HEK293T (cell line): ENCODE data around the gene IL2RA.

Experiments
- CTCF ChIA-PET: fragments of 350-600 bp; formaldehyde crosslinking; extraction: SDS; loops from one replicate; lab custom pipeline; 2021; ENCODE audit warnings: antibody characterized with exemption, inconsistent platforms; lab: Yijun Ruan, JAX
- POLR2A ChIA-PET: fragments of 350-600 bp; formaldehyde crosslinking; extraction: SDS; loops from one replicate; lab custom pipeline; 2020; ENCODE audit warnings: antibody characterized with exemption, inconsistent platforms; lab: Yijun Ruan, JAX
- DNase-seq: peaks from one replicate; pipeline ENCODE4 v3.0.0; 2012; ENCODE audit warnings: mixed read lengths; ENCODE audit errors: extremely low spot score
- ARNT ChIP-seq: fragments of 450-650 bp; IDR thresholded peaks from 2 replicates; pipeline ENCODE4 v1.6.1; 2017; ENCODE audit warnings: mild to moderate bottlenecking
- BHLHE40 ChIP-seq: fragments of 450-650 bp; IDR thresholded peaks from 2 replicates; pipeline ENCODE4 v1.6.1; 2016; ENCODE audit warnings: mild to moderate bottlenecking, moderate library complexity, borderline replicate concordance
- CTBP1 ChIP-seq: fragments of 450-650 bp; IDR thresholded peaks from 2 replicates; pipeline ENCODE4 v1.6.1; 2016; ENCODE audit warnings: borderline replicate concordance
- ELF4 ChIP-seq: fragments of 450-650 bp; IDR thresholded peaks from 2 replicates; pipeline ENCODE4 v1.6.1; 2017; ENCODE audit warnings: antibody characterized with exemption
- FOXA1 ChIP-seq: fragments of 450-650 bp; IDR thresholded peaks from 2 replicates; pipeline ENCODE4 v1.6.1; 2016; ENCODE audit warnings: mild to moderate bottlenecking
- FOXK2 ChIP-seq: fragments of 450-650 bp; IDR thresholded peaks from 2 replicates; pipeline ENCODE4 v1.6.1; 2016; ENCODE audit warnings: mild to moderate bottlenecking
- FOXM1 ChIP-seq: fragments of 450-650 bp; IDR thresholded peaks from 2 replicates; pipeline ENCODE4 v1.6.1; 2017; ENCODE audit warnings: mild to moderate bottlenecking, borderline replicate concordance
- HDGF ChIP-seq: fragments of 450-650 bp; IDR thresholded peaks from 2 replicates; pipeline ENCODE4 v1.6.1; 2017; ENCODE audit warnings: antibody characterized with exemption, borderline replicate concordance
- L3MBTL2 ChIP-seq: fragments of 450-650 bp; conservative IDR thresholded peaks from 2 replicates; pipeline ENCODE4 v1.6.1; 2016; ENCODE audit warnings: mild to moderate bottlenecking
- LEF1 ChIP-seq: fragments of 450-650 bp; IDR thresholded peaks from 2 replicates; pipeline ENCODE4 v1.6.1; 2017; ENCODE audit warnings: mild to moderate bottlenecking, borderline replicate concordance
- NFRKB ChIP-seq: fragments of 450-650 bp; IDR thresholded peaks from 2 replicates; pipeline ENCODE4 v1.6.1; 2016; ENCODE audit warnings: mild to moderate bottlenecking, moderate library complexity
- SP1 ChIP-seq: fragments of 450-650 bp; IDR thresholded peaks from 2 replicates; pipeline ENCODE4 v1.6.1; 2017
- SUZ12 ChIP-seq: fragments of 450-650 bp; IDR thresholded peaks from 2 replicates; pipeline ENCODE4 v1.6.1; 2016; ENCODE audit warnings: mild to moderate bottlenecking
- TARDBP ChIP-seq: fragments of 450-650 bp; IDR thresholded peaks from 2 replicates; pipeline ENCODE4 v1.6.1; 2016
- ZNF384 ChIP-seq: fragments of 450-650 bp; IDR thresholded peaks from 2 replicates; pipeline ENCODE4 v1.6.1; 2016
- TF ChIP-seq, protein P1 (sequence below): fragments of 450-650 bp; IDR thresholded peaks from 2 replicates; pipeline ENCODE4 v1.6.1; 2016

The IL2RA gene

DNA sequence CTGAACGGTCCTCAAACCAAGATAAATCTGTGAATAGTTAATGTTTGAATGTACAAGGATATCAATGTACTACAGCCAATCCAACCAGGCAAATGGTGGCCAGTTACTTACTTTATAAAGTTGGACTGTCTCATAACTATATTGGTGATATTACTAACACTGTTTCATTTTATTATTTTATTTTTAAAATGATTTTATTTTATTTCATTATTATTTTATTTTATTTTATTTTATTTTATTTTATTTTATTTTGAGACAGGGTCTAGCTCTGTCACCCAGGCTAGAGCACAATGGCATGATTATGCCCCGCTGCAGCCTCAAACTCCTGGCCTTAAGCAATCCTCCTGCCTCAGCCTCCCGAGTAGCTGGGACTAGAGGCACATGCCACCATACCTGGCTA is 91.6 kb downstream of the IL2RA start:
- ChIA-PET CTCF (no interaction called here), POLR2A (no interaction called here)
- TF ChIP-seq SUZ12 (no peak), NFRKB (no peak), ZNF384 (no peak), LEF1 (no peak), TARDBP (no peak), FOXK2 (no peak), L3MBTL2 (no peak), FOXM1 (no peak), SP1 (no peak), ELF4 (no peak)
- TF ChIP-seq, protein P1, sequence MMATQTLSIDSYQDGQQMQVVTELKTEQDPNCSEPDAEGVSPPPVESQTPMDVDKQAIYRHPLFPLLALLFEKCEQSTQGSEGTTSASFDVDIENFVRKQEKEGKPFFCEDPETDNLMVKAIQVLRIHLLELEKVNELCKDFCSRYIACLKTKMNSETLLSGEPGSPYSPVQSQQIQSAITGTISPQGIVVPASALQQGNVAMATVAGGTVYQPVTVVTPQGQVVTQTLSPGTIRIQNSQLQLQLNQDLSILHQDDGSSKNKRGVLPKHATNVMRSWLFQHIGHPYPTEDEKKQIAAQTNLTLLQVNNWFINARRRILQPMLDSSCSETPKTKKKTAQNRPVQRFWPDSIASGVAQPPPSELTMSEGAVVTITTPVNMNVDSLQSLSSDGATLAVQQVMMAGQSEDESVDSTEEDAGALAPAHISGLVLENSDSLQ, result no peak
- DNase-seq, result no peak

DNA sequence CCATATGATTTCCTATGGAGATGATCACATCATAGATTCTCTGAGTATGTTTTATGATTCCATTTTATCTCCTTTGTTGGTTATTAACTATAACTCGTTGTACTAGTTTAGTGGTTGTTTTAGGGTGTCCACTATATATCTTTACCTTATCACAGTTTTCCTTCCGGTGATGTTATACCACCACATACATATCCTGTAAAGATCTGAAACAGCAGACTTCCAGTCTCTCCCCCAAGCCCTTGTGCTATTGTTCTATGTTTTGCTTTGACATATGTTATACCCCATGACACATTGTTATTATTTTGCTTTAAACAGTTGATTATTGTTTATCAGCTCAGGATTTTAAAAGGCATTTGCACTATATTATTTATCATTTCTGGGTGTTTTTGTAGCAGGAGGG is 92.1 kb downstream of the IL2RA start:
- ChIA-PET CTCF (no interaction called here), POLR2A (no interaction called here)
- no peak for TF ChIP-seq FOXA1
- TF ChIP-seq NFRKB, result no peak
- no peak for TF ChIP-seq BHLHE40
- no peak for TF ChIP-seq HDGF
- TF ChIP-seq CTBP1, result no peak
- TF ChIP-seq L3MBTL2, result no peak
- TF ChIP-seq ZNF384, result no peak
- no peak for TF ChIP-seq FOXM1
- TF ChIP-seq, protein P1, result no peak
- no peak for DNase-seq

DNA sequence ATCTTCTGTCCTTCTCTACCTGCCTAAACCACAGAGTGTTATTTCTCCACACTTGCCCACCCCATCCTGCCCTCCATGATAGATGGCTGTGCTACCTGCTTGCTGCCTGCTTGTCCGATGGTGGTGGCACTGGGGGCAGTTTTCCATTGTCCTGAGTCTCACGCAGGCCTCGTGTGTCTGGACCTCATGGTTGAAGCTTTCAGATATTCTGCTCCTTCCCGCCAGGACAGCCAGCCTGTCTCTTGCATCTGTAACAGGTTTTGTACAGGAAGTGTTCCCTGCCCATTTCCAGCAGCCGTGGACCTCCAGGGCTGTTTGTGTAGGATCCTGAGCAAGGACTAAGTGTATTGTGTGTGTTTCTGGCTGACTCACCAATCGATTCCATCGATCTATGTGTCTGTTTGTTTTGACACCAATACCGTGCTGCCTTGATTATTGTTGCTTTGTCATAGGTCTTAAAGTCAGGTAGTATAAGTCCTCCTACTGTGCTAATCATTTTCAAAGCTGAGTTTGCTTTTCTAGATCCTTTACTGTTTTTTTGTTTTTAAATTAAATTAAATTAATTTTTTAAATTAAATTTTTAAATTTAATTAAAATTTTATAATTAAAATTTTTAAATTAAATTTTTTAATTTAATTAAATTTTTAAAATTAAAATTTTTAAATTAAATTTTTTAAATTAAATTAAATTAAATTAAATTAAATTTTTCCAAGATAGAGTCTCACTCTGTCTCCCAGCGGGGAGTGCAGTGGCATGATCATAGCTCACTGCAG is 93.3 kb downstream of the IL2RA start:
- POLR2A ChIA-PET, result no interaction called here
- no peak for DNase-seq
- no peak for TF ChIP-seq FOXA1
- peak; percentile 76 for TF ChIP-seq L3MBTL2
- no peak for TF ChIP-seq LEF1
- TF ChIP-seq BHLHE40, result no peak
- TF ChIP-seq HDGF, result no peak
- CTCF ChIA-PET, result no interaction called here

DNA sequence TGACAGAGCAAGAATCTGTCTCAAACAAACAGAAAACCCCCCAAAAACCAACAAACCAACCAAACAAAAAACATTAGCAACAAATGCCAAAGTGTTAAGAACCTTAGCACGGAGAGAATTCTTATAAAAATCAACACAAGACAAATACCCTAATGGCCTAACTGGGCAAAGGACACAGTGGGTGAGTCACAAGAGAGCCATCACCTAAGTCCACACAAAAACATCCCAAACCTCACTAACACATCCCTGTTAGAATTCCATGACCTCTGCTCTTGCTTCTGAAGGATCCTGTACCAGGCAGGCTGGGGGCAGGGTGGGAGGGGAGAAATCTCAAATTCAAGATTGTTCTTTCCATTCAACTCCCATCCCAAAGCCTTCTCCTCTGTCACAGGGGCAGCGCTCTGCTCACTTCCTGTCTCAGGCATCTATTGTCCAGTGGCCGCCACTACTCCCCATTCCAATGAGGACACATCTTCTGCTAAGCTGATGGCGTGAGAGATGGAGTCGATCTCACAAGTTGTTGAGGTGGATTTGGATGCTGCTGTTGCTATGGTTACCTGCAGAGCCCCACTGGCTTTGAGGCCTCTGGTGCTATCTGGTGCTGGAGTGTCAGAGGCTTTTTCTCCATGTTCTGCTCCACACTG is 94.0 kb downstream of the IL2RA start:
- CTCF ChIA-PET, result no interaction called here
- POLR2A ChIA-PET, result no interaction called here
- no peak for DNase-seq
- TF ChIP-seq FOXA1, result no peak
- no peak for TF ChIP-seq TARDBP
- no peak for TF ChIP-seq FOXM1
- TF ChIP-seq LEF1, result no peak
- TF ChIP-seq, protein P1, result no peak
- no peak for TF ChIP-seq NFRKB

DNA sequence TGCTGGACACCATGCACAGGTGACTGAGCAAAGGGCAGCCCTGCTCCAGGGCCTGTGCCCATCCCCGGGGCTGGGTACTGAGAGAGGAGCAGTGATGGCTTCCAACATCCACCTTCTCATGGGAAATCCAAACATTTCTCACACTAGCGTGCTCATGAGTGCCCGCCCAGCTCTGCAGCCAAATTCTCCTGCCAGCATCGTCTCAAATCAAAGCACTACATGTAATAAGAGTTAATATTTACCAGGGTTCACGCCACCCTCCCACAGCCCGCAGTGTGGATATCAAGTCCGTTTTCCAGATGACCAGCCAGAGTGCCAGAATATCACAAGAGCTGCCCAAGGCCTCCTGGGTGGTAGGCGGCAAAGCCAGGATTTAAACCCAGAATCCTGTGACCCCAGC is 96.9 kb downstream of the IL2RA start:
- CTCF ChIA-PET, result interaction anchor here (1.3 kb wide), 1 partner anchor 121 kb away, joined by 3 read pairs; no protein-coding TSS in a partner anchor
- no peak for DNase-seq
- no peak for TF ChIP-seq HDGF
- TF ChIP-seq FOXA1, result no peak
- no peak for TF ChIP-seq LEF1
- TF ChIP-seq, protein P1, result no peak
- no peak for TF ChIP-seq CTBP1
- no peak for TF ChIP-seq FOXM1
- TF ChIP-seq SUZ12, result no peak
- TF ChIP-seq BHLHE40, result no peak
- no peak for TF ChIP-seq FOXK2
- TF ChIP-seq ELF4, result no peak
- no peak for TF ChIP-seq TARDBP
- TF ChIP-seq ARNT, result no peak
- no peak for TF ChIP-seq ZNF384
- no peak for TF ChIP-seq L3MBTL2
- no peak for TF ChIP-seq NFRKB
- TF ChIP-seq SP1, result no peak
- POLR2A ChIA-PET, result no interaction called here

DNA sequence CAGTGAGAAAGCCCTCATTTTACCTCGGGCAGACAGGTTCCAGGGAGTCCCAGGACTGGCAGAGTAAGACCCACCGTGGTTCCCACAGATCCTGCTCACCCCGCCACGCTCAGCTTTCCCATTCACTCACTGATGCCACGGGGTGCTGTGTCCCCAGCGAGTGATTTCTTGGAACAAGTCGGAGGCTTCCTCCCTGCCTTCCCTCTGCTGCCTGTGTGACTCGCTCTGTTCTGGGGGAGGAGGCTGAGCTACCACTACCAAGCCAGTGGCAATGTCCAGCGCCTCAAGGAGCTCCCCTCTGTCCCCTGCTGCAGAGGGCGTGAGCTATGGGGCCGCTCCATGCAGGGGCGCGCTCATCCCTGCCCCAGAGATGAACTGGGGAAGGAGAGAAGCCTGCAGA is 97.4 kb downstream of the IL2RA start:
- DNase-seq, result no peak
- CTCF ChIA-PET, result interaction anchor here (1.3 kb wide), 1 partner anchor 122 kb away, joined by 3 read pairs; no protein-coding TSS in a partner anchor
- POLR2A ChIA-PET, result no interaction called here
- TF ChIP-seq SUZ12 (no peak), FOXK2 (no peak), FOXA1 (no peak), L3MBTL2 (no peak), FOXM1 (no peak), NFRKB (no peak), ARNT (no peak), BHLHE40 (no peak), HDGF (no peak), ELF4 (no peak), CTBP1 (no peak), TARDBP (no peak)
- TF ChIP-seq, protein P1, result no peak
